Measurements from ENCODE around the gene COL3A1. TPM values are rescaled to one million over a fixed set of nuclear protein-coding genes. Genes with fewer than 3 reads are reported as not detected.

The COL3A1 gene
- total and polyA plus RNA-seq, 2 of the 13 experiments (the other 11 are each of a cell fraction or from before 2014, with no cell fraction given) = 0.04 TPM; not detected in 1

DNA sequence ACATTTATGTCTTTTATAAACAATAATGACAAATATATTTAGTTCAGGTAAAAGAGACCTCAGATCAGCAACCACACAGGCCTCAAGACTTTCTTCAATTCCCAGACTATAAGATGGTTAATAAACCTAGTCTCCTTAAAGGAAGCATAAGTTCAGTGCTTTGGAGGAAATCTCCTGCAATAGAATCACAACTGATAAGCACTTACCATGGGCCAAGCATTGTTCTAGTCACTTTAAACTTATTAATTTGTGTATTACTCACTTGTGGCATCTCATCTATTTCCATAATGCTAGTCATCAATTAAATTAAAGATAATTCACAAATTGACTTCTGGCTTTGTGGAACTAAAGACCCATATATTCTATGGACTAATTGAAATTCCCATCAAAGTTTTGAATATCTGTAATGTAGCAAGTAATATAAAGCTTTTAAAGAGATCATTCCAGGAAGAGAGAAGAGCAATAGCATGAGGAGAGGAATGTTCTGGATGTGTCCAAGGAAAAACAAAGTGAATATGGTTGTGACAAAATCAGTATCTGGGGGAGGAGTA is 42.2 kb downstream of the COL3A1 start:
- DNase-seq (ENCODE audit: low spot score) (no peak), FAIRE-seq (no peak), ATAC-seq (no peak)
- in situ Hi-C loops (cut with HindIII; ENCODE audit: extremely low pct_ligation_motif_present, low pct_unique_long_range_greater_than_20kb) = no loop called here
- POLR2A ChIA-PET = no interaction called here
- H3K27ac ChIP-seq (ENCODE audit: extremely low read length, insufficient read depth, low read length) = no peak overlapping the region
- H3K4me1 ChIP-seq (ENCODE audit: insufficient read depth, low read length) = no peaks in the 10 kb centered on the region
- no peak overlapping the region for H3K9ac ChIP-seq (ENCODE audit: insufficient read depth, low read depth, low read length)
- TF ChIP-seq, protein P1, sequence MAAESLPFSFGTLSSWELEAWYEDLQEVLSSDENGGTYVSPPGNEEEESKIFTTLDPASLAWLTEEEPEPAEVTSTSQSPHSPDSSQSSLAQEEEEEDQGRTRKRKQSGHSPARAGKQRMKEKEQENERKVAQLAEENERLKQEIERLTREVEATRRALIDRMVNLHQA (CRISPR knock-in tag; IDR thresholded peaks at IDR 0.05) = no peak
- TF ChIP-seq FOSL1 (CRISPR knock-in tag; IDR thresholded peaks at IDR 0.05; ENCODE audit: borderline replicate concordance) (no peak), ZNF839 (CRISPR knock-in tag; IDR thresholded peaks at IDR 0.05; ENCODE audit: borderline replicate concordance) (no peak), TCF7 (IDR thresholded peaks at IDR 0.05; ENCODE audit: low read depth) (no peak), MYNN (CRISPR knock-in tag; IDR thresholded peaks at IDR 0.05; ENCODE audit: low read depth) (no peak), ZMAT3 (CRISPR knock-in tag; conservative IDR thresholded peaks at IDR 0.05) (no peak), ZNF3 (CRISPR knock-in tag; IDR thresholded peaks at IDR 0.05) (no peak), ZSCAN9 (CRISPR knock-in tag; IDR thresholded peaks at IDR 0.05; ENCODE audit: borderline replicate concordance) (no peak)
- TF ChIP-seq, protein P2, sequence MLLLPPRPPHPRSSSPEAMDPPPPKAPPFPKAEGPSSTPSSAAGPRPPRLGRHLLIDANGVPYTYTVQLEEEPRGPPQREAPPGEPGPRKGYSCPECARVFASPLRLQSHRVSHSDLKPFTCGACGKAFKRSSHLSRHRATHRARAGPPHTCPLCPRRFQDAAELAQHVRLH (CRISPR knock-in tag; IDR thresholded peaks at IDR 0.05; ENCODE audit: borderline replicate concordance, low read depth) = no peak
- TF ChIP-seq, protein P3, sequence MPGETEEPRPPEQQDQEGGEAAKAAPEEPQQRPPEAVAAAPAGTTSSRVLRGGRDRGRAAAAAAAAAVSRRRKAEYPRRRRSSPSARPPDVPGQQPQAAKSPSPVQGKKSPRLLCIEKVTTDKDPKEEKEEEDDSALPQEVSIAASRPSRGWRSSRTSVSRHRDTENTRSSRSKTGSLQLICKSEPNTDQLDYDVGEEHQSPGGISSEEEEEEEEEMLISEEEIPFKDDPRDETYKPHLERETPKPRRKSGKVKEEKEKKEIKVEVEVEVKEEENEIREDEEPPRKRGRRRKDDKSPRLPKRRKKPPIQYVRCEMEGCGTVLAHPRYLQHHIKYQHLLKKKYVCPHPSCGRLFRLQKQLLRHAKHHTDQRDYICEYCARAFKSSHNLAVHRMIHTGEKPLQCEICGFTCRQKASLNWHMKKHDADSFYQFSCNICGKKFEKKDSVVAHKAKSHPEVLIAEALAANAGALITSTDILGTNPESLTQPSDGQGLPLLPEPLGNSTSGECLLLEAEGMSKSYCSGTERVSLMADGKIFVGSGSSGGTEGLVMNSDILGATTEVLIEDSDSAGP (CRISPR knock-in tag; IDR thresholded peaks at IDR 0.05; ENCODE audit: borderline replicate concordance) = no peak
- no peaks in the 10 kb centered on the region for H3K79me2 ChIP-seq (ENCODE audit: insufficient read depth, low read length)
- H3K4me2 ChIP-seq (ENCODE audit: low read depth, low read length) = no peak overlapping the region
- CTCF ChIA-PET (ENCODE audit: low intra/inter-chr PET ratio, low total read pairs) = no interaction called here
- no TSS peak for BruUV-seq (replicated peaks)
- H3K9me3 ChIP-seq (ENCODE audit: low read length) = no peaks in the 10 kb centered on the region
- no peaks in the 10 kb centered on the region for H4K20me1 ChIP-seq (ENCODE audit: insufficient read depth, low read length)
- H3K27me3 ChIP-seq (ENCODE audit: control insufficient read depth in 1 of 2, insufficient read depth in 2 of 2, low read length in 2 of 2) = no peaks in the 10 kb centered on the region
- intact Hi-C loops (cut with micrococcal nuclease; ENCODE audit: unreplicated experiment) = no loop called here
- no peak overlapping the region for H3K4me3 ChIP-seq (replicated peaks in 1 of 3; ENCODE audit: insufficient read depth in 1 of 3, low read depth in 2 of 3, low read length in 3 of 3)
- H3K36me3 ChIP-seq (replicated peaks in 1 of 2; ENCODE audit: control insufficient read depth in 1 of 2, insufficient read depth in 2 of 2, low read length in 2 of 2) = no peaks in the 10 kb centered on the region
- no peak overlapping the region for H2AFZ ChIP-seq (ENCODE audit: low read length)
